OCI-LY3 (cell line): Measurements from ENCODE around the gene TFR2.

Experiments used
- H2AFZ ChIP-seq: fragments of 200-600, 300-600 bp; shearing (Covaris generic); 2 replicates; pipeline ENCODE4 v1.6.0; 2014; ENCODE audit warnings: antibody characterized with exemption, low read depth, low read length
- H3K27ac ChIP-seq: fragments of 200-600, 300-600 bp; sonication (generic); 2 replicates; pipeline ENCODE4 v1.5.1; 2014; ENCODE audit warnings: mild to moderate bottlenecking, low read length, moderate library complexity, mixed read lengths
- H3K27me3 ChIP-seq: fragments of 200-600, 300-600 bp; sonication (generic); 2 replicates; pipeline ENCODE4 v1.6.1; 2014; ENCODE audit warnings: low read depth, low read length, mixed read lengths
- H3K36me3 ChIP-seq: fragments of 200-600, 300-600 bp; sonication (generic); replicated peaks from 2 replicates; pipeline ENCODE3; 2014; ENCODE audit warnings: low read depth, low read length, mixed read lengths
- H3K4me1 ChIP-seq: fragments of 300-600, 200-600 bp; sonication (generic); 2 replicates; pipeline ENCODE4 v1.6.1; 2014; ENCODE audit warnings: low read length, mixed read lengths
- H3K4me2 ChIP-seq: fragments of 200-600, 300-600 bp; sonication (generic); 2 replicates; pipeline ENCODE4 v1.6.1; 2014; ENCODE audit warnings: low read length, mixed read lengths
- H3K4me3 ChIP-seq: fragments of 300-600, 200-600 bp; sonication (generic); 2 replicates; pipeline ENCODE4 v1.5.1; 2014; ENCODE audit warnings: antibody characterized with exemption, mild to moderate bottlenecking, low read length, moderate library complexity
- H3K79me2 ChIP-seq: fragments of 300-600, 200-600 bp; shearing (Covaris generic); 2 replicates; pipeline ENCODE4 v1.6.1; 2014; ENCODE audit warnings: mild to moderate bottlenecking, low read length, mixed read lengths
- H3K9ac ChIP-seq: fragments of 300-600, 200-600 bp; shearing (Covaris generic); 2 replicates; pipeline ENCODE4 v1.6.0; 2014; ENCODE audit warnings: mild to moderate bottlenecking, low read length, moderate library complexity
- H3K9me3 ChIP-seq: fragments of 200-600, 300-600 bp; shearing (Covaris generic); 2 replicates; pipeline ENCODE4 v1.6.1; 2014; ENCODE audit warnings: low read length, mixed read lengths; ENCODE audit not compliant: insufficient read depth
- H4K20me1 ChIP-seq: fragments of 200-600, 300-600 bp; sonication (generic); 2 replicates; pipeline ENCODE4 v1.6.1; 2016; ENCODE audit warnings: low read length, mixed read lengths; ENCODE audit not compliant: insufficient read depth
- EZH2phosphoT487 ChIP-seq: fragments of 200-600 bp; shearing (Covaris generic); IDR thresholded peaks from 2 replicates; pipeline ENCODE4 v1.6.1; 2018; ENCODE audit warnings: antibody characterized with exemption, mixed run types, low read depth
- TF ChIP-seq, protein P1 (sequence below): fragments of 200-600, 300-600 bp; sonication (generic); IDR thresholded peaks from 2 replicates; pipeline ENCODE4 v1.5.1; 2014; ENCODE audit warnings: antibody characterized with exemption, low read length, low read depth

TFR2 gene

DNA sequence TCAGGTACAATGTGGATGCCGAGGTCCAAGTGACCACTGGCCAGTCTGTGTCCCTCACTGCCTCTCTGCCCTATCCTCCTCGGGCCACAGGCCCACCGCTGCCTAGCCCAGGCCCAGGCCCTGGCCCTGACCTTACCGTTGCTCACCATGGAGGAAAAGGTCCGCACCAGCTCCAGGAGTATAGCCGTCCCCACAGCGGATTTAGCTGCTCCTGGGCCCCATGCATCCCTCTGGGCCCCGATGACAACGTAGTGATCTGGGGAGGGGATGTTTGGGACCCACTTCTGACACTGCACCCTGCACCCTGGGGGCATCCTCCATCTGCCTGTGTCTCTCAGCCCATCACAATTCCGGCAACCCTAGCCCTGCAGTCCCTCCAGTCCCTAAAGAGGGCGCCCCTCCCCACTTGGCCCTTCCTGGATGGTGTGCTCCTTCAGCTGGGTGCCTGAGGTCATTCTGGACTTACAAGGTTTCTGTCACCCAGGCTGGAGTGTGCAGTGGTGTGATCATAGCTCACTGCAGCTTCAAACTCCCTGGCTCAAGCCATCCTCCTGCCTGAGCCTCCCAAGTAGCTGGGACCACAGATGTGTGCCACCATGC, 12.1 kb downstream of the TFR2 start:
- Histone ChIP-seq H2AFZ (no peak overlapping the region), H3K79me2 (no peaks in the 10 kb centered on the region), H3K36me3 (no peaks in the 10 kb centered on the region), H3K27ac (no peak overlapping the region), H3K9ac (no peak overlapping the region), H3K27me3 (no peaks in the 10 kb centered on the region), H4K20me1 (no peaks in the 10 kb centered on the region), H3K4me2 (no peak overlapping the region), H3K9me3 (no peaks in the 10 kb centered on the region), H3K4me1 (peaks cover 16% of the 10 kb centered on the region), H3K4me3 (no peak overlapping the region)
- TF ChIP-seq EZH2phosphoT487, result no peak
- TF ChIP-seq, protein P1, sequence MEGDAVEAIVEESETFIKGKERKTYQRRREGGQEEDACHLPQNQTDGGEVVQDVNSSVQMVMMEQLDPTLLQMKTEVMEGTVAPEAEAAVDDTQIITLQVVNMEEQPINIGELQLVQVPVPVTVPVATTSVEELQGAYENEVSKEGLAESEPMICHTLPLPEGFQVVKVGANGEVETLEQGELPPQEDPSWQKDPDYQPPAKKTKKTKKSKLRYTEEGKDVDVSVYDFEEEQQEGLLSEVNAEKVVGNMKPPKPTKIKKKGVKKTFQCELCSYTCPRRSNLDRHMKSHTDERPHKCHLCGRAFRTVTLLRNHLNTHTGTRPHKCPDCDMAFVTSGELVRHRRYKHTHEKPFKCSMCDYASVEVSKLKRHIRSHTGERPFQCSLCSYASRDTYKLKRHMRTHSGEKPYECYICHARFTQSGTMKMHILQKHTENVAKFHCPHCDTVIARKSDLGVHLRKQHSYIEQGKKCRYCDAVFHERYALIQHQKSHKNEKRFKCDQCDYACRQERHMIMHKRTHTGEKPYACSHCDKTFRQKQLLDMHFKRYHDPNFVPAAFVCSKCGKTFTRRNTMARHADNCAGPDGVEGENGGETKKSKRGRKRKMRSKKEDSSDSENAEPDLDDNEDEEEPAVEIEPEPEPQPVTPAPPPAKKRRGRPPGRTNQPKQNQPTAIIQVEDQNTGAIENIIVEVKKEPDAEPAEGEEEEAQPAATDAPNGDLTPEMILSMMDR, result peak; percentile 38

DNA sequence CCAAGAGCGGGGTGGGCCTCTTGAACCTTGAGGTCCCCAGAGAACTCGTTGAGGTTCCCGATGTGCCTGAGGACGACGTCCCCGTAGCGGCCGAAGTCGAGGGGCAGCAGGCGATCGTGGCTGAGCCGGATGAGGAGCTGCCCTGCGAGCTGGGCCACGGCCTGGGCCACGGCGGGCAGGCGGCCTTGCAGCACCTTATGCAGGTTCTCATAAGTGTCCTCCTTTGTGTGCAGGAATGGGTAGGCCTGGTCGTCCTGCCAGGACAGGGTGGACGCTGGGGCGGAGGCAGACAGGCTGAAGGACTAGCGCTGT, 14.2 kb downstream of the TFR2 start:
- Histone ChIP-seq H4K20me1 (no peaks in the 10 kb centered on the region), H3K27me3 (no peaks in the 10 kb centered on the region), H3K4me1 (peaks cover 12% of the 10 kb centered on the region; the same call in 1 of the 2 replicates), H3K36me3 (no peaks in the 10 kb centered on the region), H3K79me2 (no peaks in the 10 kb centered on the region), H3K9me3 (no peaks in the 10 kb centered on the region), H3K4me2 (peak overlapping the region; percentile 99), H3K9ac (peak overlapping the region; percentile 72; the same call in 1 of the 2 replicates), H3K4me3 (peak overlapping the region; percentile 88), H2AFZ (no peak overlapping the region), H3K27ac (no peak overlapping the region)
- TF ChIP-seq, protein P1, result no peak
- no peak for TF ChIP-seq EZH2phosphoT487

DNA sequence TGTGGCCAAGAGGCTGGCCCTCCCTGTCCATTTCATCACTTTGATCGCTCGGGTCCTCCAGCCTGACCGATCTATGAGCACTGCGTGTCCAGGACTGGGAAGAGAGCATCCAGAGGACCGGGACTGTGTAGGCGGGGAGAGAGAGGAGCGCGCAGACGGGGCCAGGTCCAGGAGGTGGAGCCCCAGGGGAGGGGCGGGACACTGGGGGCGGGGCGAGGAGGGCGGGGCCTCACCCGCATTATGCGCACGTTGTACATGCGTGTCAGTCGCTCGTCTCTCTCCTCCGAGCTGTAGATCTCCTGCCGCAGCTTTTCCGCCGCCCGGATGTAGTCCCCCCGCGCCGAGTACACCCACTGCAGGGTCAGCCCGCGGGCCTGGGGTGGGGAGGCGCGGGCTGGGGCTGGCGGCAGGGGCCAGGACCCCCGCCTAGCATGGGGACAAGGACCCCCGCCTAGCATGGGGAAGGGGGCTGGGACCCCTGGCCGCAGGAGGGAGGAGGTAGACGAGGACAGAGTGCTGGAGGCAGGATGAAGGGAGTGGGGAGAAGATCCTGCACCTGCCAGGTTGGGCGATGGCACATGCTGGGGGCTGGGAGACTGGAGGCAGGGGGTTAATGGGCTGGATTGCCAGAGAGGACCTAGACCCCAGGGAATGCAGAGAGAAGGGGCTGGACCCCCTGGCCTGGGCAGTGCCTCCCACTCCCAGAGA, 14.7 kb downstream of the TFR2 start:
- H3K4me2 ChIP-seq, result peak overlapping the region; percentile 99
- TF ChIP-seq EZH2phosphoT487, result no peak
- TF ChIP-seq, protein P1, result no peak
- H3K27ac ChIP-seq, result no peak overlapping the region

DNA sequence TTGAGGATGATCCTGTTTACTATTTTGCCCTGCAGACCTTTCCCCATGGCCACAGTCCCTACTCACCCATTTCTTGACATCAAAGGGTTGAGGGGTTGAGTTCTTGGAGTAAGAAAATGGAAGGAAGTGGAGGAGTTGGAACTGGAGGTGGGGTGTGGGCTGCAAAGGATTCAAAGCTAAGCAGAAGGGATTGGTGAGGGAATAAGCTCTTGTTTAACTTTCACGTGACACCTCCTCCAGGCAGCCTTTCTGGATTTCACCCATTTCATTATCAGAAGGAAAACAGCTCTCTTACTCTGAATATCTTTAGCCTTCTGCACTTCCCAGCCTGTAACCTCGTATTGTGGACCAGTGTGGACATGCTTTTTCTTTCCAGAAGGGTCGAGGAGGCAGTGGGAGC, 15.3 kb downstream of the TFR2 start:
- no peaks in the 10 kb centered on the region for H3K79me2 ChIP-seq
- H3K36me3 ChIP-seq, result no peaks in the 10 kb centered on the region
- peak overlapping the region; percentile 42 for H3K9ac ChIP-seq
- peak overlapping the region; percentile 81 for H2AFZ ChIP-seq
- H3K27ac ChIP-seq, result no peak overlapping the region
- H4K20me1 ChIP-seq, result no peaks in the 10 kb centered on the region
- H3K9me3 ChIP-seq, result no peaks in the 10 kb centered on the region
- no peaks in the 10 kb centered on the region for H3K27me3 ChIP-seq
- H3K4me2 ChIP-seq, result peak overlapping the region; percentile 99
- H3K4me1 ChIP-seq, result peaks cover 12% of the 10 kb centered on the region; the same call in 1 of the 2 replicates
- H3K4me3 ChIP-seq, result peak overlapping the region; percentile 88
- TF ChIP-seq, protein P1, result no peak
- TF ChIP-seq EZH2phosphoT487, result no peak

More for the DNA sequence above, 14.7 kb downstream of the TFR2 start:
- Histone ChIP-seq H2AFZ (peak overlapping the region; percentile 81), H3K79me2 (no peaks in the 10 kb centered on the region), H3K4me1 (peaks cover 12% of the 10 kb centered on the region; the same call in 1 of the 2 replicates), H3K36me3 (no peaks in the 10 kb centered on the region), H3K9ac (peak overlapping the region; percentile 72), H3K27me3 (no peaks in the 10 kb centered on the region), H3K4me3 (peak overlapping the region; percentile 88), H3K9me3 (no peaks in the 10 kb centered on the region), H4K20me1 (no peaks in the 10 kb centered on the region)
